ENCODE results near the gene SRPRB.

DNA sequence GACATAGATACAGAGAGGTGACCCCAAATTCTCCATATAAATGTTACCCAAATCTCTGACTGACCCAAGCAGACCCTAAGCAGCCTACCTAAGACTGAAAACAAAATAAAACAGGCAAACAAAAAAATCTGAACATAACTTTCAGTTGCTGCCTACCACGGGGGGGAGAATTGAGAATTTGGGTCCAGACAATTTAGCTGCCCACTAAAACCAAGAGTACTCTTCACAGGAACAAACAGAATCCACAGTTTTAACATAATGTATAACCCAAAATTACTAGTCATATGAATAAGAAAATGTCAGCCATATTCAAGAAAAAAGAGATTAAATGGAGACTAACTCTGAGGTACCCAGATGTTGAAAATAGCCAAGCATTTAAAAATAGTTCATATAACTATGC is 44.4 kb downstream of the SRPRB start:
- TF ChIP-seq, protein P1, sequence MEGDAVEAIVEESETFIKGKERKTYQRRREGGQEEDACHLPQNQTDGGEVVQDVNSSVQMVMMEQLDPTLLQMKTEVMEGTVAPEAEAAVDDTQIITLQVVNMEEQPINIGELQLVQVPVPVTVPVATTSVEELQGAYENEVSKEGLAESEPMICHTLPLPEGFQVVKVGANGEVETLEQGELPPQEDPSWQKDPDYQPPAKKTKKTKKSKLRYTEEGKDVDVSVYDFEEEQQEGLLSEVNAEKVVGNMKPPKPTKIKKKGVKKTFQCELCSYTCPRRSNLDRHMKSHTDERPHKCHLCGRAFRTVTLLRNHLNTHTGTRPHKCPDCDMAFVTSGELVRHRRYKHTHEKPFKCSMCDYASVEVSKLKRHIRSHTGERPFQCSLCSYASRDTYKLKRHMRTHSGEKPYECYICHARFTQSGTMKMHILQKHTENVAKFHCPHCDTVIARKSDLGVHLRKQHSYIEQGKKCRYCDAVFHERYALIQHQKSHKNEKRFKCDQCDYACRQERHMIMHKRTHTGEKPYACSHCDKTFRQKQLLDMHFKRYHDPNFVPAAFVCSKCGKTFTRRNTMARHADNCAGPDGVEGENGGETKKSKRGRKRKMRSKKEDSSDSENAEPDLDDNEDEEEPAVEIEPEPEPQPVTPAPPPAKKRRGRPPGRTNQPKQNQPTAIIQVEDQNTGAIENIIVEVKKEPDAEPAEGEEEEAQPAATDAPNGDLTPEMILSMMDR (conservative IDR thresholded peaks at IDR 0.05): no peak
- no peak for TF ChIP-seq ZFX (IDR thresholded peaks at IDR 0.05)
